ENCODE data around the gene TCERG1L.

DNA sequence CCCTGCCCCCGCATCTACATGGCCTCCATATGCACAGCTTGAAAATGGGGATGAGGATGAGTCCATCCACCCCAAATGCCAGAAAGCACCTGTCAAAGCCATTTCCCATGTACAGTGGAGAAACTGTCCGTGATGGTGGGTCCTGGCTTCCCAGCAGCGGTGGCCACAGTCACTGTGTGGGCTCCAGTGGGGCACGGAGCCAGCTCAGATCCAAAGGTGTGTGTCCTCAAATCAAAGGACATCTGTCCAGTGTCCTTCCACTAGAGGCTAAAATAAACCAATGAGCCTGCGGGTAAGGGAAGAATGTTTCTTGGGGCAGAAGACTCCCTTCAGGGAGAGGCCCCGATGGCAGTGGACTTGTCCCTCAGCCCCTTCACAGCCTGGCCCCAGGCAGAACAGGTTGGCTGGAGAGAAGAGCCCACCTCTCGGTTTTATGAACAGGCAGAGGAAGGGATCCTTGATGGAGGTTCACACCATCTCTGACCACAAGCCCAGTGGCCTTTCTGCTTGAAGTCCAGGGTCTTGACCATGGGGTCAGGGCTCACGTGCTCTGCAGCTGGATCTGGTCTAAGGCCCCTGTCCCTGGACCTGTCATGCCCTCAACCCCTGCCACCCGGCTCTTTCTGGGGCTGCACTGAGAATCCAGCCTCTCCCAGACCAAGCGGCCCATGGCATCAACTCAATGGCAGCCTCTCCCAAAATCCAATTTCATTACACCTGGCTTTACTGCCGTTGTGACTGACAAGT, 106.9 kb downstream of the TCERG1L start:
- TF ChIP-seq POLR2A (IDR thresholded peaks at IDR 0.05) (no peak), POLR2AphosphoS5 (IDR thresholded peaks at IDR 0.05) (no peak), EP300 (IDR thresholded peaks at IDR 0.05) (no peak)
- TF ChIP-seq, protein P1, sequence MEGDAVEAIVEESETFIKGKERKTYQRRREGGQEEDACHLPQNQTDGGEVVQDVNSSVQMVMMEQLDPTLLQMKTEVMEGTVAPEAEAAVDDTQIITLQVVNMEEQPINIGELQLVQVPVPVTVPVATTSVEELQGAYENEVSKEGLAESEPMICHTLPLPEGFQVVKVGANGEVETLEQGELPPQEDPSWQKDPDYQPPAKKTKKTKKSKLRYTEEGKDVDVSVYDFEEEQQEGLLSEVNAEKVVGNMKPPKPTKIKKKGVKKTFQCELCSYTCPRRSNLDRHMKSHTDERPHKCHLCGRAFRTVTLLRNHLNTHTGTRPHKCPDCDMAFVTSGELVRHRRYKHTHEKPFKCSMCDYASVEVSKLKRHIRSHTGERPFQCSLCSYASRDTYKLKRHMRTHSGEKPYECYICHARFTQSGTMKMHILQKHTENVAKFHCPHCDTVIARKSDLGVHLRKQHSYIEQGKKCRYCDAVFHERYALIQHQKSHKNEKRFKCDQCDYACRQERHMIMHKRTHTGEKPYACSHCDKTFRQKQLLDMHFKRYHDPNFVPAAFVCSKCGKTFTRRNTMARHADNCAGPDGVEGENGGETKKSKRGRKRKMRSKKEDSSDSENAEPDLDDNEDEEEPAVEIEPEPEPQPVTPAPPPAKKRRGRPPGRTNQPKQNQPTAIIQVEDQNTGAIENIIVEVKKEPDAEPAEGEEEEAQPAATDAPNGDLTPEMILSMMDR (IDR thresholded peaks at IDR 0.05) = no peak

Measured in stomach (tissue), 4 donors.